VCaP (cell line): Measurements from ENCODE around the gene ALDH2.

Experiments used
- H3K27ac ChIP-seq: fragments of 450-650 bp; 2 replicates; pipeline ENCODE4 v1.5.1; 2017
- TF ChIP-seq, protein P1 (sequence below): fragments of 450-650 bp; conservative IDR thresholded peaks from 2 replicates; pipeline ENCODE4 v1.5.1; 2017; ENCODE audit warnings: mild to moderate bottlenecking, moderate library complexity

ALDH2 gene

GRCh38 chr12:111741235-111741812 is 25.4 kb upstream of the ALDH2 start:
- H3K27ac ChIP-seq = peak overlapping the region; percentile 79
- TF ChIP-seq, protein P1, sequence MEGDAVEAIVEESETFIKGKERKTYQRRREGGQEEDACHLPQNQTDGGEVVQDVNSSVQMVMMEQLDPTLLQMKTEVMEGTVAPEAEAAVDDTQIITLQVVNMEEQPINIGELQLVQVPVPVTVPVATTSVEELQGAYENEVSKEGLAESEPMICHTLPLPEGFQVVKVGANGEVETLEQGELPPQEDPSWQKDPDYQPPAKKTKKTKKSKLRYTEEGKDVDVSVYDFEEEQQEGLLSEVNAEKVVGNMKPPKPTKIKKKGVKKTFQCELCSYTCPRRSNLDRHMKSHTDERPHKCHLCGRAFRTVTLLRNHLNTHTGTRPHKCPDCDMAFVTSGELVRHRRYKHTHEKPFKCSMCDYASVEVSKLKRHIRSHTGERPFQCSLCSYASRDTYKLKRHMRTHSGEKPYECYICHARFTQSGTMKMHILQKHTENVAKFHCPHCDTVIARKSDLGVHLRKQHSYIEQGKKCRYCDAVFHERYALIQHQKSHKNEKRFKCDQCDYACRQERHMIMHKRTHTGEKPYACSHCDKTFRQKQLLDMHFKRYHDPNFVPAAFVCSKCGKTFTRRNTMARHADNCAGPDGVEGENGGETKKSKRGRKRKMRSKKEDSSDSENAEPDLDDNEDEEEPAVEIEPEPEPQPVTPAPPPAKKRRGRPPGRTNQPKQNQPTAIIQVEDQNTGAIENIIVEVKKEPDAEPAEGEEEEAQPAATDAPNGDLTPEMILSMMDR = no peak

GRCh38 chr12:111745211-111745610 is 21.5 kb upstream of the ALDH2 start:
- peak overlapping the region; percentile 42 for H3K27ac ChIP-seq
- TF ChIP-seq, protein P1 = peak; percentile 42

- no peak overlapping the region for H3K27ac ChIP-seq
- TF ChIP-seq, protein P1 = no peak
These were observed 19.4 kb upstream of the ALDH2 start for GRCh38 chr12:111747333-111747732.

DNA sequence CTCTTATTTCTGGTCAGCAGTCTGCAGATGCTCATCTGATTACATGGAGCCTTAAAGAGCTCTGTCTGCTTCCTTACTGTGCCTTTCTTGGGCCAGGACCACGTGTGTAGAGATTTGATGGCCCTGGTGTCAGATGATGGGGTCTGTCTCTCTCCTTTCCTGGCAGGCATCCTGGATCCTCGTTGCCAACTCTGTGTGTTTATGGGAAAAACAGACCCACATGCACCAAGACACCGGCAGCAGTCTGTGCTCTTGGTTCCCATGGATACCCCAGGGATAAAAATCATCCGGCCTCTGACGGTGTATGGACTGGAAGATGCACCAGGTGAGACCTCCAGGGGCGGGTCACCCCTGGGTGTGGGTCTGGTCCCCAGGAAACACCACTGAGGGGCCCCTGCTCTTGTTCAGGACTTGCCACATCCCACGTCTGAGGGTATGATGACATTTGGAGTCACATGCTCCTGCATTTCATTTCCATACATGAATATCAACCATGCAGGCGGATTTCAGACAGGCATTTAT is 18.5 kb upstream of the ALDH2 start:
- TF ChIP-seq, protein P1 = no peak

GRCh38 chr12:111748867-111749266 is 17.9 kb upstream of the ALDH2 start:
- H3K27ac ChIP-seq = no peak overlapping the region

More for the DNA sequence above, 18.5 kb upstream of the ALDH2 start:
- no peak overlapping the region for H3K27ac ChIP-seq

DNA sequence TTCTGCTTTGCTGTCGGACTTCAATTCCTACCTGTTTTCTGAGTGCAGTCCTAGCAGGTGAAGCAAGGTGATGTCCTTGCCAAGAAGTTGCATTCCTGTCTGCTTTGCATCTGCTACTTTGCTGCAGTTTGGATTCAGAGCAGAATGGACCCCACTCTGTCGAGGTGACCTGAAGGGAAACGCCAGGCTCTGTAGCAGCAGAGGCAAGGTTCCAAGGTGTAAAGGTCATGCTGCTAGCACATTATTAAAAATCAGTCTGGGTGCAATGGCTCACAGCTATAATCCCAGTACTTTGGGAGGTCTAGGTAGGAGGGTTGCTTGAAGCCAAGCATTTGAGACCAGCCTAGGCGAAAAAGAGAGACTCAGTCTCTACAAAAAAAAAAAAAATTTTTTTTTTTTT is 17.3 kb upstream of the ALDH2 start:
- TF ChIP-seq, protein P1 = no peak
- H3K27ac ChIP-seq = no peak overlapping the region

More at GRCh38 chr12:111748867-111749266, 17.9 kb upstream of the ALDH2 start:
- TF ChIP-seq, protein P1 = no peak

GRCh38 chr12:111753144-111753881 is 13.4 kb upstream of the ALDH2 start:
- no peak overlapping the region for H3K27ac ChIP-seq

More at GRCh38 chr12:111753144-111753881, 13.4 kb upstream of the ALDH2 start:
- TF ChIP-seq, protein P1 = peak; percentile 91
